ENCODE data around the gene OGFOD3. TPM values are rescaled to one million over a fixed set of nuclear protein-coding genes. Genes with fewer than 3 reads are reported as not detected.

Gene OGFOD3
- total RNA-seq, 4 donors from 2014 or later = 7.7 to 39.9 (median 24.3) TPM

DNA sequence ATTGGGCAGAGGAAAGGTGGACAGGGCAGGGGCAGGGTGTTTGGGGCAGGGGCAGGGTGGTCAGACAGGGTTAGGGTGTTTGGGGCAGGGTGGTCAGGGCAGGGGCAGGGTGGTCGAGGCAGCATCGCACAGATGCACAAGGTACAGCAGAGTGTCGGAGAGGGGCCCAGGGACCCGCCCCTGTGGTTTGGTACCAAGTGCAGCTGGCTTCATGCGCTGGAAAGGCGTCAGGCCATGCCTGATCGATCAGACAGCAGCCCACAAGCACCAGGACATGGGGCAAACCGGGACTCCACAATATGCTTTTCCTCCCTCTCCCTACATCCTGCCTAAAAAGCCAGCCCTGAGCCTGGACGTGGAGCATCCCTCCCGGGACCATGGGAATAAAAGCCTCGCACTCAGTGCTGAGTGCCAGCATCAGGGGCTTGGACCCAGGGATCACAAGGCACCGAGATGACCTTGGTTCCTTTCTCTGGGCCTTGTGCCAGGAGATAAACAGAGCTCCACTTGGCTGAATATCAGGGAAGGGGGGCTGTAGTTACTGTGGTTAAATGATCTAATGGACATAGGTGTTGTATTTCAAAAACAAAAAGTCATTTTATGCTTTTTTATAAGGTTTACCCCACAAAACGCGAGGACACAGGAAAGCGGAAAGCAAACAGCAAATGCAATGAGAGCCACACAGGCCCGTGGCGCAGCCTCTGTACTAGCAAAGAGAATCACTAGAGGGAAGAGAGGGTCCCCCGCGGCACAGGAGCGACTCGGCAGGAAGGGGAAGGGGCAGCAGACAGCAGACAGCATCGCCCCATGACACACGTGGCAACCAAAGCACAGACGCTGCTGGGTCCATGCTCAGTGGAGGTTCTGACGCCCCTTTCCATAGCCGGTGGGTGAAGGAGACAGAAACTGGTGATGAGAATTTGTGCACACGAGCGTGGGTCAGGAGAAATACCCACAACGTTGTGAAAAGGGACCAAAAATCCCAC is 5.6 kb downstream of the OGFOD3 start:
- TF ChIP-seq, protein P1, sequence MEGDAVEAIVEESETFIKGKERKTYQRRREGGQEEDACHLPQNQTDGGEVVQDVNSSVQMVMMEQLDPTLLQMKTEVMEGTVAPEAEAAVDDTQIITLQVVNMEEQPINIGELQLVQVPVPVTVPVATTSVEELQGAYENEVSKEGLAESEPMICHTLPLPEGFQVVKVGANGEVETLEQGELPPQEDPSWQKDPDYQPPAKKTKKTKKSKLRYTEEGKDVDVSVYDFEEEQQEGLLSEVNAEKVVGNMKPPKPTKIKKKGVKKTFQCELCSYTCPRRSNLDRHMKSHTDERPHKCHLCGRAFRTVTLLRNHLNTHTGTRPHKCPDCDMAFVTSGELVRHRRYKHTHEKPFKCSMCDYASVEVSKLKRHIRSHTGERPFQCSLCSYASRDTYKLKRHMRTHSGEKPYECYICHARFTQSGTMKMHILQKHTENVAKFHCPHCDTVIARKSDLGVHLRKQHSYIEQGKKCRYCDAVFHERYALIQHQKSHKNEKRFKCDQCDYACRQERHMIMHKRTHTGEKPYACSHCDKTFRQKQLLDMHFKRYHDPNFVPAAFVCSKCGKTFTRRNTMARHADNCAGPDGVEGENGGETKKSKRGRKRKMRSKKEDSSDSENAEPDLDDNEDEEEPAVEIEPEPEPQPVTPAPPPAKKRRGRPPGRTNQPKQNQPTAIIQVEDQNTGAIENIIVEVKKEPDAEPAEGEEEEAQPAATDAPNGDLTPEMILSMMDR (IDR thresholded peaks at IDR 0.05; ENCODE audit: low read depth) = no peak

DNA sequence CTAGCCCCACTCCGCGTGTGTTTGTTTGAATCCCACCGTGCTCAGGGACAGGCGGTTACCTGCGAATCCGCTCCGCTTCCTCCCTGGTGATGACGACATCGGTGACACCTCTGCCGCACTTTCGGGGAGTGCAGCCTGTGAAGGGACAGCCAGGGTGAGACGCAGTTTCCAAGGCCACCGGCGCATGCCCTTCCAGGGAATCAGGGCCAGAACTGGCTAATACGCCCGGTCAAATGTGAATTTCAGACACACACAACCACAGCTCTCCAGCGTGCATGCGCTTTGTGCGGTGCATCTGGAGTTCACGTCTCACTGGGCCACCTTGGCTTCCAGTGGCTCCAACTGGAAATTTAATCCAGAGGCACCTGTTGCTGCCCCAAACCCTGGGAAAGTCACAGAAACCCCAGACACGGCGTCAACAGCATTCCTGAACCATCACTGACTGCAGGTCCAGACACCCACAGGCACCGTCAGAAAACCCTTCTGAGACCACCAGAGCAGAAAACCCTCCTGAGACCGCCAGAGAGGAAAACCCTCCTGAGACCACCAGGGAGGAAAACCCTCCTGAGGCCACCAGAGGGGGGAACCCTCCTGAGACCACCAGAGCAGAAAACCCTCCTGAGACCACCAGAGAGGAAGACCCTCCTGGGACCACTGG is 6.9 kb downstream of the OGFOD3 start:
- TF ChIP-seq, protein P1 (IDR thresholded peaks at IDR 0.05; ENCODE audit: low read depth) = no peak

DNA sequence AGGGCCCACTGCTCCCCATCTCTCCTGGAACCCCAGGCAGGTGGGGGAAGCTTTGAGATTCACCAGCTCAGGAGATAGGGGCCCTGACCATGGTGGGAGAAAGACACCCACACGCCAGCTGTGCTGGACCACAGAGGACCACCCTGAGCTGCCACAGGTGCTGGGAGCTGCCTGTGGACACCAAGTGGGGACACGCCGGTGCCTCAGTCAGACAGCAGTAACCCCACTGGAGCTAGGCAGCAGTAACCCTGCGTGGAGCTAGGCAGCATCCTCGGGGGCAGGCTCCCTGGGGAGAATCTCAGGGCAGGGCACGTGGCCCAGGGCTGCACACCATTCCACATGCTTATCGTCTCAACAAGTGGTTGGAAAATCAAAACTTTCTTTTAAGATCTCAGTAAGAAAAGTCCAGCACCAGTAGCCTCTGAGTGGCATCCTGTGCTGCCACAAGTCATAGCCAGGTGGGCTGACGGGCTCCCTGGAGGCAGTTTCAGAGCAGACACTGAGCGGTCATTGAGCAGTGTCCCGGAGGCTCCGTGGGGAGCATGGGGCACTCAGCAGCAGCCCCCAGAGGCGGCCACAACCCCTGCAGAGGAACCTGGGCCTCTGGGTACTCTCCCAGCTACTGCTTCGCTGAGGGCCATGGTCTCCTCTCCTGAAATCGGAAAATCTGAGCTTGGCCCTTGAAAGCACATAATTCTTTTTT is 8.2 kb downstream of the OGFOD3 start:
- TF ChIP-seq, protein P1 (IDR thresholded peaks at IDR 0.05; ENCODE audit: low read depth) = no peak

DNA sequence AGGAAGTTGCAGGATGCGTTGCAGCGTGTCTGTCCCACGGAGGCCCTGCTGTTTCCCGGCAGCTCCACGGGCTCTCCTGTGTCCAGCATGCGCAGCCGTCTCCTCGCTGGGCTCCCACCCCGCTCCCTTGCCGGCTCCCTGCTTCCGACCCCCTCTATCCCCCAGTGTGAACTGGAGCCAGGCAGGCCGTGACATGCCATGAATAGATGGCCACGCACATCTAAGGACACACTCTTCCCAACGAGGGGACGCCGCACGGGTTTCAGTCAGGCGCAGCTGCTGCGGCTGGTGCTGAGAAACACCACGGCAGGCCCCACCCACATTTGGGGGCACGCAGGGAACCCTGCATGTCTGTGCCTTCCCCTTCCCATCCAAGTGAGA is 9.5 kb downstream of the OGFOD3 start:
- TF ChIP-seq, protein P1 (IDR thresholded peaks at IDR 0.05; ENCODE audit: low read depth) = no peak

DNA sequence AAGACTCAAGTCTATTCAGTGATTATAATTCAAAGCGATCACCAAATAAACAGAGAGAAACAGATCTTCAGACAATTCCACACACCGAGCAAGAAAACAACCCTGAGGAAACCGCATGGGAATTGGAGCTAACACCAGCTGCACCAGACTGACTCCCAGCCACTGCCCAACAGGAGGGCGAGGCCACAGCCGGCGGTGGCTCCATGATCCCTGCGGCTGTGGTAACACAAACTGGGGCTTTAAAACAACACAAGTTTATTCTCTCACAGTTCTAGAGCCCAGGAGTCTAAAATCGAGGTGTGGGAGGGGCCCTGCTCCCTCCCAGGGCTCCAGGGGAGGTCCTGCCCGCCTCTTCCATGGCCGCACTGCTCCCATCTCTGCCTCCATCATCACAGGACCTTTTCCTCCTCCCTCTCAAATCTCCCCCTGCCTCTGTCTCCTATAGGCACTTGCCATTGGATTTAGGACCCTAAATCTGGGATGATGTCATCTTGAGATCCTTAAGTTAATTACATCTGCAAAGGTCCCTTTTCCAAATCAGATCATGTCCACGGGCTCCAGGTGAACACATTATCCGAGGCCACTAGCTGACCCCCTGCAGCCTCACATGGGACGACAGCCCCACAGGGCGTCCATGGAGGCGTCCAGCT is 10.0 kb downstream of the OGFOD3 start:
- TF ChIP-seq, protein P1 (IDR thresholded peaks at IDR 0.05; ENCODE audit: low read depth) = no peak

DNA sequence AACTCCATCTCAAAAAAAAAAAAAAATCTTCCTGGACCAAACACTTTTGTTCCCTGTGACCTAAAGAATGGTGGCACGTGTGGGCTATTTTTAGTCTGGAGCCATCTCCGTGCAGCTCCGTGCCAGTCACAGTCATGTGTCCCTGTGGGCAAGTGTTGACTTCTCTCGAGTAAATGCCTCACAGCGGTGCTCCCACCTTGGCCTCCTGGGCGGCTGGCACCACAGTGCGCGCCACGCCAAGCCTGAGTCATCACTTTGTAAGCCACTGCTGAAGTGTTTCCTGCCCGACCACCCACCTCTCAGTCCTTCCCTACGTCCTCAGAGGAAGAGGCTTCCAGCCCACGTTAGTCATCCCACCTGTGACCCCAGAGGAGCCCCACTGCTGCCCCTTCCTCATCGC is 11.1 kb downstream of the OGFOD3 start:
- TF ChIP-seq, protein P1 (IDR thresholded peaks at IDR 0.05; ENCODE audit: low read depth) = no peak

All from subcutaneous adipose tissue (tissue), 4 donors.